Measurements from ENCODE around the gene SGK2.
"Not testable (repeated sequence)": the region's sequence is repeated elsewhere in the genome, so short reads cannot be mapped to it uniquely, and the experiment has no call there.

- TF ChIP-seq CTCF (conservative IDR thresholded peaks at IDR 0.05; ENCODE audit: low read depth in 2 of 2); POLR2AphosphoS5 (IDR thresholded peaks at IDR 0.05; ENCODE audit: low read depth); EZH2phosphoT487 (IDR thresholded peaks at IDR 0.05; ENCODE audit: unreplicated experiment); EZH2 (IDR thresholded peaks at IDR 0.05; ENCODE audit: low read depth, unreplicated experiment); JUNB (IDR thresholded peaks at IDR 0.05; ENCODE audit: unreplicated experiment); STAT1 (IDR thresholded peaks at IDR 0.05; ENCODE audit: unreplicated experiment); ZNF331 (CRISPR knock-in tag; IDR thresholded peaks at IDR 0.05; ENCODE audit: low read depth); NANOG (IDR thresholded peaks at IDR 0.05; ENCODE audit: borderline replicate concordance); CREB1 (CRISPR knock-in tag; IDR thresholded peaks at IDR 0.05; ENCODE audit: low read depth); ZNF114 (CRISPR knock-in tag; IDR thresholded peaks at IDR 0.05); ZNF462 (CRISPR knock-in tag; IDR thresholded peaks at IDR 0.05): not testable (repeated sequence)
- TF ChIP-seq, protein P1, sequence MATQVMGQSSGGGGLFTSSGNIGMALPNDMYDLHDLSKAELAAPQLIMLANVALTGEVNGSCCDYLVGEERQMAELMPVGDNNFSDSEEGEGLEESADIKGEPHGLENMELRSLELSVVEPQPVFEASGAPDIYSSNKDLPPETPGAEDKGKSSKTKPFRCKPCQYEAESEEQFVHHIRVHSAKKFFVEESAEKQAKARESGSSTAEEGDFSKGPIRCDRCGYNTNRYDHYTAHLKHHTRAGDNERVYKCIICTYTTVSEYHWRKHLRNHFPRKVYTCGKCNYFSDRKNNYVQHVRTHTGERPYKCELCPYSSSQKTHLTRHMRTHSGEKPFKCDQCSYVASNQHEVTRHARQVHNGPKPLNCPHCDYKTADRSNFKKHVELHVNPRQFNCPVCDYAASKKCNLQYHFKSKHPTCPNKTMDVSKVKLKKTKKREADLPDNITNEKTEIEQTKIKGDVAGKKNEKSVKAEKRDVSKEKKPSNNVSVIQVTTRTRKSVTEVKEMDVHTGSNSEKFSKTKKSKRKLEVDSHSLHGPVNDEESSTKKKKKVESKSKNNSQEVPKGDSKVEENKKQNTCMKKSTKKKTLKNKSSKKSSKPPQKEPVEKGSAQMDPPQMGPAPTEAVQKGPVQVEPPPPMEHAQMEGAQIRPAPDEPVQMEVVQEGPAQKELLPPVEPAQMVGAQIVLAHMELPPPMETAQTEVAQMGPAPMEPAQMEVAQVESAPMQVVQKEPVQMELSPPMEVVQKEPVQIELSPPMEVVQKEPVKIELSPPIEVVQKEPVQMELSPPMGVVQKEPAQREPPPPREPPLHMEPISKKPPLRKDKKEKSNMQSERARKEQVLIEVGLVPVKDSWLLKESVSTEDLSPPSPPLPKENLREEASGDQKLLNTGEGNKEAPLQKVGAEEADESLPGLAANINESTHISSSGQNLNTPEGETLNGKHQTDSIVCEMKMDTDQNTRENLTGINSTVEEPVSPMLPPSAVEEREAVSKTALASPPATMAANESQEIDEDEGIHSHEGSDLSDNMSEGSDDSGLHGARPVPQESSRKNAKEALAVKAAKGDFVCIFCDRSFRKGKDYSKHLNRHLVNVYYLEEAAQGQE (IDR thresholded peaks at IDR 0.05; ENCODE audit: unreplicated experiment), result not testable (repeated sequence)
- TF ChIP-seq, protein P2, sequence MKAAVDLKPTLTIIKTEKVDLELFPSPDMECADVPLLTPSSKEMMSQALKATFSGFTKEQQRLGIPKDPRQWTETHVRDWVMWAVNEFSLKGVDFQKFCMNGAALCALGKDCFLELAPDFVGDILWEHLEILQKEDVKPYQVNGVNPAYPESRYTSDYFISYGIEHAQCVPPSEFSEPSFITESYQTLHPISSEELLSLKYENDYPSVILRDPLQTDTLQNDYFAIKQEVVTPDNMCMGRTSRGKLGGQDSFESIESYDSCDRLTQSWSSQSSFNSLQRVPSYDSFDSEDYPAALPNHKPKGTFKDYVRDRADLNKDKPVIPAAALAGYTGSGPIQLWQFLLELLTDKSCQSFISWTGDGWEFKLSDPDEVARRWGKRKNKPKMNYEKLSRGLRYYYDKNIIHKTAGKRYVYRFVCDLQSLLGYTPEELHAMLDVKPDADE (IDR thresholded peaks at IDR 0.05), result not testable (repeated sequence)
Measured at GRCh38 chr20:43607278-43607677, 48.5 kb downstream of the SGK2 start.

Data from GM23338 (cell line).